AG04449 (cell line): Measurements from ENCODE around the gene USP5.

Experiments used
- CTCF ChIA-PET: fragments of 350-600 bp; formaldehyde crosslinking; extraction: SDS; loops from one replicate; lab custom pipeline; 2021; ENCODE audit warnings: antibody characterized with exemption; lab: Yijun Ruan, JAX
- POLR2A ChIA-PET: fragments of 400-600, 350-600 bp; formaldehyde crosslinking; extraction: SDS; loops from one replicate; lab custom pipeline; 2020; ENCODE audit warnings: antibody characterized with exemption, inconsistent platforms; lab: Yijun Ruan, JAX
- DNase-seq: peaks from one replicate; pipeline ENCODE4 v3.0.0-alpha.2; 2010; ENCODE audit warnings: low read depth, low spot score
- H3K4me3 ChIP-seq: 2 replicates; pipeline ENCODE4 v1.5.1; 2011; ENCODE audit warnings: low read depth, mild to moderate bottlenecking, control low read depth, low read length
- CTCF ChIP-seq: IDR thresholded peaks from one replicate; pipeline ENCODE4 v1.5.1; 2011; ENCODE audit warnings: mild to moderate bottlenecking, moderate library complexity, low read length, control low read depth, inconsistent platforms; ENCODE audit not compliant: insufficient read depth; ENCODE audit errors: missing control alignments

USP5 gene

GRCh38 chr12:6816598-6816997, 35.4 kb upstream of the USP5 start:
- CTCF ChIA-PET: interaction anchor here (1.1 to 1.7 kb wide), 3 partner anchors 9 to 63 kb away, joined by 3 to 12 read pairs (median 7); partner anchors contain the start of gene MLF2
- no peak for DNase-seq
- TF ChIP-seq CTCF: no peak
- POLR2A ChIA-PET: interaction anchor here (0.8 kb wide), 1 partner anchor 50 kb away, joined by 3 read pairs; the partner anchor contains the start of gene PTMS
- H3K4me3 ChIP-seq: no peak overlapping the region

GRCh38 chr12:6817098-6817497, 34.9 kb upstream of the USP5 start:
- ChIA-PET CTCF (interaction anchor here (1.1 to 1.7 kb wide), 3 partner anchors 9 to 64 kb away, joined by 3 to 12 read pairs (median 7); partner anchors contain the start of gene MLF2), POLR2A (interaction anchor here (0.8 kb wide), 1 partner anchor 51 kb away, joined by 3 read pairs; the partner anchor contains the start of gene PTMS)

GRCh38 chr12:6817662-6818157, 34.2 kb upstream of the USP5 start:
- no peak overlapping the region for H3K4me3 ChIP-seq
- no peak for DNase-seq
- CTCF ChIA-PET: no interaction called here
- no peak for TF ChIP-seq CTCF
- POLR2A ChIA-PET: no interaction called here

More at GRCh38 chr12:6817098-6817497, 34.9 kb upstream of the USP5 start:
- no peak for TF ChIP-seq CTCF
- DNase-seq: no peak
- no peak overlapping the region for H3K4me3 ChIP-seq

- DNase-seq: no peak
- TF ChIP-seq CTCF: no peak
- POLR2A ChIA-PET: no interaction called here
- CTCF ChIA-PET: no interaction called here
- no peak overlapping the region for H3K4me3 ChIP-seq
These were observed 33.7 kb upstream of the USP5 start for GRCh38 chr12:6818222-6818621.

- no peak for DNase-seq
- no peak overlapping the region for H3K4me3 ChIP-seq
- ChIA-PET CTCF (no interaction called here), POLR2A (no interaction called here)
- no peak for TF ChIP-seq CTCF
These were observed 33.3 kb upstream of the USP5 start for GRCh38 chr12:6818645-6819044.

GRCh38 chr12:6819106-6820030, 32.6 kb upstream of the USP5 start:
- no peak for TF ChIP-seq CTCF
- DNase-seq: no peak
- H3K4me3 ChIP-seq: no peak overlapping the region
- CTCF ChIA-PET: interaction anchor here (2.1 to 17.9 kb wide), 3 partner anchors 8 to 66 kb away, joined by 11 to 304 read pairs (median 12); partner anchors contain the start of genes MLF2 and PTMS
- POLR2A ChIA-PET: no interaction called here
